ENCODE data around the gene EML6. TPM values are rescaled to one million over a fixed set of nuclear protein-coding genes. Genes with fewer than 3 reads are reported as not detected.

EML6 gene
- total RNA-seq, 4 donors from 2014 or later: 2.7 to 42.5 (median 11.9) TPM

- intact Hi-C loops (cut with DNase I; ENCODE audit: low total_unique reads) (no loop called here), in situ Hi-C loops (cut with MboI; ENCODE audit: low sequenced_read_pairs in 4 of 4) (loop anchor here in 2 of 4 donors (25.0 kb wide), 2 partner anchors 183 to 333 kb away; no protein-coding TSS in a partner anchor)
- DNase-seq (no peak), ATAC-seq (no peak)
- Histone ChIP-seq H3K27me3 (no peaks in the 10 kb centered on the region), H3K4me3 (no peak overlapping the region), H3K4me1 (no peaks in the 10 kb centered on the region), H3K36me3 (no peaks in the 10 kb centered on the region), H3K9me3 (no peaks in the 10 kb centered on the region), H3K27ac (no peak overlapping the region)
- TF ChIP-seq CTCF (IDR thresholded peaks at IDR 0.05 in 4 of 5, conservative IDR thresholded peaks at IDR 0.05 in 1 of 5): no peak
- no peak for TF ChIP-seq POLR2A (IDR thresholded peaks at IDR 0.05)
These were observed 122.1 kb downstream of the EML6 start for GRCh38 chr2:54845514-54845913.

- H3K4me3 ChIP-seq: no peak overlapping the region
- intact Hi-C loops (cut with DNase I; ENCODE audit: low total_unique reads): no loop called here
- in situ Hi-C loops (cut with MboI; ENCODE audit: low sequenced_read_pairs in 4 of 4): loop anchor here in 1 of 4 donors (25.0 kb wide), 1 partner anchor 337 kb away; no protein-coding TSS in a partner anchor
- TF ChIP-seq POLR2A (IDR thresholded peaks at IDR 0.05) (no peak), CTCF (IDR thresholded peaks at IDR 0.05 in 4 of 5, conservative IDR thresholded peaks at IDR 0.05 in 1 of 5) (no peak)
- H3K4me1 ChIP-seq: no peaks in the 10 kb centered on the region
- ATAC-seq (no peak), DNase-seq (no peak)
- H3K27me3 ChIP-seq: no peaks in the 10 kb centered on the region
- H3K36me3 ChIP-seq: no peaks in the 10 kb centered on the region
- H3K9me3 ChIP-seq: no peaks in the 10 kb centered on the region
- no peak overlapping the region for H3K27ac ChIP-seq
These were observed 127.0 kb downstream of the EML6 start for GRCh38 chr2:54850171-54851122.

GRCh38 chr2:54853616-54854310 lies 130.3 kb downstream of the EML6 start:
- H3K4me3 ChIP-seq: no peak overlapping the region
- TF ChIP-seq CTCF (IDR thresholded peaks at IDR 0.05 in 4 of 5, conservative IDR thresholded peaks at IDR 0.05 in 1 of 5) (no peak), POLR2A (IDR thresholded peaks at IDR 0.05) (no peak)
- no peaks in the 10 kb centered on the region for H3K9me3 ChIP-seq
- DNase-seq (no peak), ATAC-seq (no peak)
- H3K27ac ChIP-seq: no peak overlapping the region
- H3K4me1 ChIP-seq: no peaks in the 10 kb centered on the region
- no peaks in the 10 kb centered on the region for H3K27me3 ChIP-seq
- in situ Hi-C loops (cut with MboI; ENCODE audit: low sequenced_read_pairs in 4 of 4): loop anchor here in 1 of 4 donors (25.0 kb wide), 1 partner anchor 334 kb away; no protein-coding TSS in a partner anchor
- intact Hi-C loops (cut with DNase I; ENCODE audit: low total_unique reads): no loop called here
- H3K36me3 ChIP-seq: no peaks in the 10 kb centered on the region

GRCh38 chr2:54855434-54855833 lies 132.0 kb downstream of the EML6 start:
- Histone ChIP-seq H3K36me3 (no peaks in the 10 kb centered on the region), H3K9me3 (no peaks in the 10 kb centered on the region), H3K4me3 (no peak overlapping the region), H3K27ac (no peak overlapping the region), H3K27me3 (no peaks in the 10 kb centered on the region), H3K4me1 (no peaks in the 10 kb centered on the region)
- in situ Hi-C loops (cut with MboI; ENCODE audit: low sequenced_read_pairs in 4 of 4): loop anchor here in 1 of 4 donors (25.0 kb wide), 1 partner anchor 332 kb away; no protein-coding TSS in a partner anchor
- ATAC-seq (no peak), DNase-seq (no peak)
- TF ChIP-seq CTCF (IDR thresholded peaks at IDR 0.05 in 4 of 5, conservative IDR thresholded peaks at IDR 0.05 in 1 of 5): no peak
- TF ChIP-seq POLR2A (IDR thresholded peaks at IDR 0.05): no peak
- intact Hi-C loops (cut with DNase I; ENCODE audit: low total_unique reads): no loop called here

Data from gastrocnemius medialis (tissue), 4 donors.